Measurements from ENCODE around the gene R3HDM1. TPM values are rescaled to one million over a fixed set of nuclear protein-coding genes. Genes with fewer than 3 reads are reported as not detected.
"Not testable (repeated sequence)": the region's sequence is repeated elsewhere in the genome, so short reads cannot be mapped to it uniquely, and the experiment has no call there.

R3HDM1 gene
- total and polyA plus RNA-seq, 12 donors = 9.4 to 42.7 (median 20.9) TPM

DNA sequence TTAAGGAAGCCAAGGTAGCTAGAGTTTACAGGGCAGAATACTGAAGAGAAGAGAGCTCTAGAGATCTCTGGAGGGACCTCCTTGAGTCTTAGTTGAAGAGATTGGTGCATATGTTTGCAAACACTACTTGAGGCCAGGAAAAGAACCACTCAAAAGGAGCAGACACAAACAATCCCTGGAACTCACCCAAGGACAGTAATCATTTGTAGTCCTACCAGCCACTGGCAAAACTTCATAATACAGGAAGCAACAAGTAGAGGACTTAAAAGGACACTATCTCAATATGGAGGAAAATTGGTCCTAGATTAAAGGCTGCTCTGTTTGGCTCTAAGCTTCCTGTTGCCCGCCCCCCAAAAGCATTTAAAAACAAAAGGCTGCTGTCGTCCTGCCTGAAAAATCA, 163.4 kb downstream of the R3HDM1 start:
- 50 to 63% (median 58%) methylated on average over 2 of the region's 2 CpGs for WGBS, 4 donors
- Histone ChIP-seq H3K36me3 (replicated peaks in 1 of 2) (no peaks in the 10 kb centered on the region), H3K27me3 (no peaks in the 10 kb centered on the region), H3K9me3 (replicated peaks in 1 of 3) (no peaks in the 10 kb centered on the region), H3K27ac (no peak overlapping the region), H3K4me1 (replicated peaks in 1 of 2) (no peaks in the 10 kb centered on the region), H3K4me3 (no peak overlapping the region)
- DNase-seq = peak in 1 of 7 donors; percentile 22
- TF ChIP-seq, protein P1, sequence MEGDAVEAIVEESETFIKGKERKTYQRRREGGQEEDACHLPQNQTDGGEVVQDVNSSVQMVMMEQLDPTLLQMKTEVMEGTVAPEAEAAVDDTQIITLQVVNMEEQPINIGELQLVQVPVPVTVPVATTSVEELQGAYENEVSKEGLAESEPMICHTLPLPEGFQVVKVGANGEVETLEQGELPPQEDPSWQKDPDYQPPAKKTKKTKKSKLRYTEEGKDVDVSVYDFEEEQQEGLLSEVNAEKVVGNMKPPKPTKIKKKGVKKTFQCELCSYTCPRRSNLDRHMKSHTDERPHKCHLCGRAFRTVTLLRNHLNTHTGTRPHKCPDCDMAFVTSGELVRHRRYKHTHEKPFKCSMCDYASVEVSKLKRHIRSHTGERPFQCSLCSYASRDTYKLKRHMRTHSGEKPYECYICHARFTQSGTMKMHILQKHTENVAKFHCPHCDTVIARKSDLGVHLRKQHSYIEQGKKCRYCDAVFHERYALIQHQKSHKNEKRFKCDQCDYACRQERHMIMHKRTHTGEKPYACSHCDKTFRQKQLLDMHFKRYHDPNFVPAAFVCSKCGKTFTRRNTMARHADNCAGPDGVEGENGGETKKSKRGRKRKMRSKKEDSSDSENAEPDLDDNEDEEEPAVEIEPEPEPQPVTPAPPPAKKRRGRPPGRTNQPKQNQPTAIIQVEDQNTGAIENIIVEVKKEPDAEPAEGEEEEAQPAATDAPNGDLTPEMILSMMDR (IDR thresholded peaks at IDR 0.05) = no peak
- TF ChIP-seq POLR2A (IDR thresholded peaks at IDR 0.05) = no peak
- intact Hi-C loops (cut with DNase I) = no loop called here

DNA sequence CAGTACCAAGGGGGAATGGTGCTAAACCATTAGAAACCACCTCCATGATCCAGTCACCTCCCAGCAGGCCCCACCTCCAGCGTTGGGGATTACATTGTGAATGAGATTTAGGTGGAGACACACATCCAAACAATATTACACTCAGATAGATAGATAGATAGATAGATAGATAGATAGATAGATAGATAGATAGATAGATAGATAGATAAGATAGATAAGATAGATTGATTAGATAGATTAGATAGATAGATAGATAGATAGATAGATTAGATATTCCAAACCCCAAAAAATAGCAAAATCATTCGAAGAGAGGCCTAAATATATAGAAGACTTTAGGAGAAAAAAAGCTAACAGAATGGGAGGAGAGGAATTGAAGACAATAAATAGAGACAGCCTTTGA, 167.6 kb downstream of the R3HDM1 start:
- H3K36me3 ChIP-seq (replicated peaks in 1 of 2) = no peaks in the 10 kb centered on the region
- no peak overlapping the region for H3K27ac ChIP-seq
- intact Hi-C loops (cut with DNase I) = no loop called here
- no peaks in the 10 kb centered on the region for H3K9me3 ChIP-seq (replicated peaks in 1 of 3)
- H3K4me1 ChIP-seq (replicated peaks in 1 of 2) = no peaks in the 10 kb centered on the region
- DNase-seq = no peak
- no peaks in the 10 kb centered on the region for H3K27me3 ChIP-seq
- WGBS, 4 donors = 90 to 98% (median 95%) methylated on average over 2 of the region's 2 CpGs
- TF ChIP-seq, protein P1 (IDR thresholded peaks at IDR 0.05) = no peak
- TF ChIP-seq POLR2A (IDR thresholded peaks at IDR 0.05) = no peak
- H3K4me3 ChIP-seq = no peak overlapping the region

DNA sequence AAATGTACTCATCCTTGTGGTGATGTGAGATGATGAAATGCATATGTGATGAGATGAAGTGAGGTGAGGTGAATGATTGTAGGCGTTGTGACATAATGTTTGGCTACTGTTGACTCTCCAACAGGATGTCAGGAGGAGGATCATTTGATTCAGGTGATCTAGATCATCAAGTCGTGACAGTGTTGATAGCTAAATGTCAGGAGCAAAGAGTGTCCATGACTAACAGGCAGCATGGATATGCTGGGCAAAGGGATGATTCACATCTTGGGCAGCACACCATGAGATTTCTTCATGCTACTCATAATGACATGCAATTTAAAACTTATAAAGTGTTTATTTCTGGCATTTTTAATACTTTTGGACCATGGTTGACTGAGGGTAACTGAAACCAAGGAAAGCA, 170.2 kb downstream of the R3HDM1 start:
- Histone ChIP-seq H3K27me3 (no peaks in the 10 kb centered on the region), H3K4me3 (no peak overlapping the region), H3K36me3 (replicated peaks in 1 of 2) (no peaks in the 10 kb centered on the region), H3K4me1 (replicated peaks in 1 of 2) (no peaks in the 10 kb centered on the region), H3K9me3 (replicated peaks in 1 of 3) (no peaks in the 10 kb centered on the region), H3K27ac (no peak overlapping the region)
- peak in 2 of 7 donors; percentile 5 to 14 for DNase-seq
- TF ChIP-seq, protein P1 (IDR thresholded peaks at IDR 0.05) = no peak
- TF ChIP-seq POLR2A (IDR thresholded peaks at IDR 0.05) = no peak
- 64 to 77% (median 72%) methylated on average over 2 of the region's 2 CpGs for WGBS, 4 donors
- intact Hi-C loops (cut with DNase I) = no loop called here

DNA sequence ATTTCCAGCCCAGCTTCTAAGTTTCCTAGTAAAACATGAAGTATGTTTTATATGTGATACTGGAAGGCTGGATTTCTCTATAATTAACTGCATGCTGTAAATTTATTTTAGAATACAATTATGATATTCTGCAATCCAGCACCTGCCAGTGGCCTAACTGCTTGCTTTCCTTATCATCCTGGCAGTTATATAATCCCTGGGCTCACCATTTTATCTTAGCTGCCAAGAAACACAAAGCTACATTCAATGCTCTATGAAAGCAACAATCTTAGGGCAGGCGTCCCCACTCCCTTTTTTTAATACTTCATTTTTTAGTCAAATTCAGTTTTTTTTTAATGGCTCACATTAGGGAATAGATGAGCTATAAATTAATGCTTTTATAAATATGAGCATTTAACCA, 172.0 kb downstream of the R3HDM1 start:
- Histone ChIP-seq H3K27ac (no peak overlapping the region), H3K27me3 (no peaks in the 10 kb centered on the region), H3K9me3 (replicated peaks in 1 of 3) (no peaks in the 10 kb centered on the region), H3K4me1 (replicated peaks in 1 of 2) (no peaks in the 10 kb centered on the region), H3K36me3 (replicated peaks in 1 of 2) (no peaks in the 10 kb centered on the region), H3K4me3 (no peak overlapping the region)
- intact Hi-C loops (cut with DNase I) = no loop called here
- 20 to 35% (median 30%) methylated on average over 1 of the region's 1 CpG for WGBS, 4 donors
- no peak for DNase-seq
- TF ChIP-seq, protein P1 (IDR thresholded peaks at IDR 0.05) = no peak
- no peak for TF ChIP-seq POLR2A (IDR thresholded peaks at IDR 0.05)

DNA sequence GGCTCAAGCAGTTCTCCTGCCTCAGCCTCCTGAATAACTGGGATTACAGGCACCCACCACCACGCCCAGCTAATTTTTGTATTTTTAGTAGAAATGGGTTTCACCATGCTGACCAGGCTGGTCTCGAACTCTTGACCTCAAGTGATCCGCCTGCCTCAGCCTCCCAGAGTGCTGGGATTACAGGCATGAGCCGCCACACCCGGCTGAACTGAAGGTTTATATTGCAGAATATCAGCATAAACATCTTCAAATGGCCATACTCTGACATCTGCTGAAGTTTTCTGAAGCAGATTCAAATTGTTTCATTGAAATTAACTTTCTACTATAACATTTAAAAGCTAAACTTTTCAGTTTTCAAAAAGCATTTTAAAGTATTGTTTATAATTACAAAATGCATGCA, 172.8 kb downstream of the R3HDM1 start:
- H3K4me3 ChIP-seq; H3K27ac ChIP-seq; DNase-seq; H3K36me3 ChIP-seq (replicated peaks in 1 of 2); H3K4me1 ChIP-seq (replicated peaks in 1 of 2); intact Hi-C loops (cut with DNase I); H3K9me3 ChIP-seq (replicated peaks in 1 of 3); H3K27me3 ChIP-seq: not testable (repeated sequence)
- WGBS, 4 donors = 94 to 98% (median 95%) methylated on average over 5 of the region's 5 CpGs
